Upper lobe of right lung (tissue), 1 donor: ENCODE data around the gene EFEMP2. TPM values are rescaled to one million over a fixed set of nuclear protein-coding genes. Genes with fewer than 3 reads are reported as not detected.

Experiments used
- ATAC-seq: fragments of 200-7000 bp; cut with Tn5 transposase; one replicate; pipeline ENCODE4 v1.9.1; 2020; ENCODE audit warnings: mild to moderate bottlenecking, moderate library complexity
- DNase-seq: peaks from one replicate; pipeline ENCODE4 v3.0.0-alpha.2; 2020
- H3K27ac ChIP-seq: fragments of 200-600 bp; one replicate; pipeline ENCODE4 v1.8.0; 2022
- H3K27me3 ChIP-seq: fragments of 200-600 bp; one replicate; pipeline ENCODE4 v1.8.0; 2022; ENCODE audit warnings: mild to moderate bottlenecking
- H3K36me3 ChIP-seq: fragments of 200-600 bp; one replicate; pipeline ENCODE4 v1.8.0; 2022
- H3K4me1 ChIP-seq: fragments of 200-600 bp; one replicate; pipeline ENCODE4 v1.8.0; 2022
- H3K4me3 ChIP-seq: fragments of 200-600 bp; one replicate; pipeline ENCODE4 v1.8.0; 2022; ENCODE audit warnings: mild to moderate bottlenecking
- H3K9me3 ChIP-seq: fragments of 200-600 bp; one replicate; pipeline ENCODE4 v1.8.0; 2022
- CTCF ChIP-seq: fragments of 200-600 bp; IDR thresholded peaks from one replicate; pipeline ENCODE4 v1.8.0; 2022; ENCODE audit warnings: antibody characterized with exemption
- intact Hi-C: fragments of 100-400 bp; cut with DNase I; formaldehyde crosslinking; loops from one replicate; pipeline ENCODE4 v1.11.0; 2022
- total RNA-seq: library from RNA; stranded (reverse); fragmentation: NEBNext Ultra II Directional; extraction: Animal tissue kit (Norgen Biotek cat#: 25700); gene quantifications from one replicate; pipeline ENCODE4 v1.2.1, GENCODE V29; 2021
- donor health status: DM: no; HTN: yes; CAD: no; lungs with severe emphysema.

Gene EFEMP2
- total RNA-seq, 1 donor from 2014 or later: 62.0 TPM

- Histone ChIP-seq H3K27ac (peak overlapping the region; percentile 72), H3K27me3 (no peaks in the 10 kb centered on the region), H3K36me3 (no peaks in the 10 kb centered on the region), H3K4me3 (no peak overlapping the region), H3K4me1 (peaks cover 56% of the 10 kb centered on the region), H3K9me3 (no peaks in the 10 kb centered on the region)
- no peak for TF ChIP-seq CTCF
- ATAC-seq: peak; percentile 13
- DNase-seq: peak; percentile 78
- intact Hi-C loops: no loop called here
Observed at GRCh38 chr11:65915821-65916251, 43.2 kb upstream of the EFEMP2 start.

DNA sequence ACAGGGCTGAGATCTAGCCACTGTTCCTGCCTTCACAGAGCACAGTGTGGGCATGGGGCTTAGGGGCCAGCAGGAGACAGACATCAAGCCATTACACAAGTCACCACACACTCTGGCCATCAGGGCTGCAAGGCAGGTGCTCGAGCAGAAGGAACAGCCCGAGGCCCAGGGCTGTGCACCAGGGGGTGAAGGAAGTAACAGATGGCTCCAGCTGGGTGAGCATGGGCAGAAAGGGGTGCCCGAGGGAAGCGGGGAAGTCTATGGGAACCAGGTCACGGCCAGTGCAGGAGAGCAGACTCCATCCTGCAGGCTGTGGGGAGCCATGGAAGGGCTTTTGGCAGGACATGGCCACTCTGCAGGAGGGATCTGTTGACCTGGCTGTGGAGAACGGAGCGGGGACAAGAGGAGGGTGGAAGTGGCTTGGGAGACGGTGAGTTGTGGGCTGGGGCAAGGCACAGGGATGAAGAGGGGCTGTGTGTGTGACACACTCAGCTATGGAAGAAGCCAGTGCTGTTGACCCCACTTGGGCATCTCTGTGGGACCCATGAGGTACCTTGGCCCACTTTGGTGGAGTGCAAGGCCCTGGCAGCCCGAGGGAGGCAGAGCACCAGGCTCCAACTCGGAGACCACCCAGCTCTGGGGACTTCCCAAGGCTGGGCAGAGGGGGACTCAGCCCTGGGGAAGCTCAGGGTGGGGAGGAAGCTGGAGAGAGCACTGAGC lies 42.7 kb upstream of the EFEMP2 start:
- Histone ChIP-seq H3K36me3 (no peaks in the 10 kb centered on the region), H3K27ac (peak overlapping the region; percentile 72), H3K9me3 (no peaks in the 10 kb centered on the region), H3K4me3 (no peak overlapping the region), H3K27me3 (no peaks in the 10 kb centered on the region), H3K4me1 (peaks cover 50% of the 10 kb centered on the region)
- DNase-seq (no peak), ATAC-seq (no peak)
- no peak for TF ChIP-seq CTCF
- intact Hi-C loops: no loop called here

GRCh38 chr11:65912845-65913244 lies 40.2 kb upstream of the EFEMP2 start:
- H3K27ac ChIP-seq: no peak overlapping the region
- H3K4me3 ChIP-seq: no peak overlapping the region
- intact Hi-C loops: no loop called here
- H3K4me1 ChIP-seq: peaks cover 43% of the 10 kb centered on the region
- no peaks in the 10 kb centered on the region for H3K9me3 ChIP-seq
- no peaks in the 10 kb centered on the region for H3K36me3 ChIP-seq
- DNase-seq (no peak), ATAC-seq (no peak)
- H3K27me3 ChIP-seq: no peaks in the 10 kb centered on the region
- no peak for TF ChIP-seq CTCF

- peak; percentile 34 for TF ChIP-seq CTCF
- peak; percentile 32 for ATAC-seq
- Histone ChIP-seq H3K9me3 (no peaks in the 10 kb centered on the region), H3K27ac (peak overlapping the region; percentile 11), H3K36me3 (no peaks in the 10 kb centered on the region), H3K4me1 (peaks cover 34% of the 10 kb centered on the region), H3K27me3 (no peaks in the 10 kb centered on the region), H3K4me3 (no peak overlapping the region)
- no peak for DNase-seq
- intact Hi-C loops: no loop called here
Observed at GRCh38 chr11:65911682-65912568, 39.3 kb upstream of the EFEMP2 start.

- ATAC-seq: no peak
- intact Hi-C loops: no loop called here
- TF ChIP-seq CTCF: no peak
- Histone ChIP-seq H3K27ac (no peak overlapping the region), H3K36me3 (no peaks in the 10 kb centered on the region), H3K9me3 (no peaks in the 10 kb centered on the region), H3K27me3 (no peaks in the 10 kb centered on the region), H3K4me3 (no peak overlapping the region), H3K4me1 (peaks cover 11% of the 10 kb centered on the region)
- DNase-seq: no peak
Observed at GRCh38 chr11:65907878-65908277, 35.3 kb upstream of the EFEMP2 start.
